Superior temporal gyrus (tissue), 1 donor: ENCODE measurements around the gene IGFLR1.

Experiments used
- DNase-seq: peaks from one replicate; pipeline ENCODE4 v3.0.0-alpha.2; 2016; ENCODE audit errors: extremely low spot score

Gene IGFLR1, protein sequence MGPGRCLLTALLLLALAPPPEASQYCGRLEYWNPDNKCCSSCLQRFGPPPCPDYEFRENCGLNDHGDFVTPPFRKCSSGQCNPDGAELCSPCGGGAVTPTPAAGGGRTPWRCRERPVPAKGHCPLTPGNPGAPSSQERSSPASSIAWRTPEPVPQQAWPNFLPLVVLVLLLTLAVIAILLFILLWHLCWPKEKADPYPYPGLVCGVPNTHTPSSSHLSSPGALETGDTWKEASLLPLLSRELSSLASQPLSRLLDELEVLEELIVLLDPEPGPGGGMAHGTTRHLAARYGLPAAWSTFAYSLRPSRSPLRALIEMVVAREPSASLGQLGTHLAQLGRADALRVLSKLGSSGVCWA

DNA sequence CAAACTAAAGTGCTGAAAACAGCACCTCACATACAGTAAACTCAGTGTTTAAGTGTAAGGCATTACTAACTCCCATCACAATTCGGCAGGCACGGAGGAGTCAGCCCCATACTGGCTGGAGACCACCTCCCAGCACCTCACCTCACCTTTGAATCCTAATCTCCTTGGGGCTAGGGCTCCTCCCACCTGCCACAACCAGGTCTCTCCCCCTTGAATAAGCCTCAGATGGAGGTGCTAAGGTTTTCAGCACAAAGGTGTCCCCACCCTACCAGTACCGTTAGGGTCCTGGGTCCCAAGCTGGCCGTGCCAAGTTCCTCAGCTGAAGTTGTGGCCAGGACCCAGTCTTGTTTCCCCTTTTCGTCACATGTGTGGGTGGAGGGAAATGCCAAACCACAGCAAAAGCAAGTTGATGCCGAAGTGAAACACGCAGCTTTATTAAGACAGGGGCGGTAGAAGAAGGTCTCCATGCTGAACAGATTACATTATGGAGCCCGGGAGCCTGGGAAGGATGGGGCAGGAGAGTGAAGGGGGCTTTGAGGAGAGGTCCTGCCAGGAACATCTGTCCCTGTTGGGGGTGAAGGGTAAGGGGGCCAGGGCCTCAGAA lies at the start of gene IGFLR1:
IGFLR1 (minus strand) TSS at position 332 of the 604 bp plus-strand sequence. CDS start 1,272 bp downstream, outside the sequence.
- DNase-seq = no peak

- no peak for DNase-seq
Observed at GRCh38 chr19:35791814-35792279, 49.6 kb upstream of the IGFLR1 start.

- no peak for DNase-seq
Observed at GRCh38 chr19:35790981-35791813, 48.9 kb upstream of the IGFLR1 start.

- DNase-seq = no peak
Observed at GRCh38 chr19:35789978-35790944, 48.0 kb upstream of the IGFLR1 start.

- no peak for DNase-seq
Observed at GRCh38 chr19:35789195-35789977, 47.1 kb upstream of the IGFLR1 start.

DNA sequence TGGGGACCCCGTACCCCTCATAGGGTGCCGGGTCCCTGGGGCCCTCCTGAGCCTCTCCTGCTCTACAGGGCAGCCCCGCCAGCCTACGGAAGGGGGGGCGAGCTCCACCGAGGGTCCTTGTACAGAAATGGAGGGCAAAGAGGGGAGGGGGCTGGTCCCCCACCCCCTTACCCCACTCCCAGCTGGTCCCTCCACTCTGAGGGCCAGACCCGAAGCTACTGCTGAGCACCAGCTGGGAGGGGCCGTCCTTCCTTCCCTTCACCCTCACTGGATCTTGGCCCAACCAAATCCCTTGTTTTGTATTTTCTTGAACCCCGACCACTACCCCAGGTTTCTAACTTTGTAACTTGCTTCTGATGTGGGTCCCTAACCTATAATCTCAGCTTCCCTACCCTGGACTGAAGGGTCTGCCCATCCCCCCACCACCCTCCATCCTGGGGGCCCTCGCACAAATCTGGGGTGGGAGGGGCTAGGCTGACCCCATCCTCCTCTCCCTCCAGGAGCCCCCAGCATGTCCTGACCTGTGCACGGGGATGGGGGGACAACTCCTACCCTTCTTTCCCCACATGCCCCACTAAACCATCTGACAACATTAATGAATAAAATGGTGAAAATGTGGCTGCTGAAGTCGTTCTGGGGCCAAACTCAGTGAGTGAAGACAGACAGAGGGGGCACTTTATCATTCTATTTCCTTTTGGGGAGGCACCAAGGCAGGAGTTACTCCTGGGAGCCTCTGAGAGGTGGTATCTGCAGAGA lies 46.1 kb upstream of the IGFLR1 start:
- no peak for DNase-seq

GRCh38 chr19:35787227-35787799 lies 45.1 kb upstream of the IGFLR1 start:
- no peak for DNase-seq

- DNase-seq = no peak
Observed at GRCh38 chr19:35786299-35787160, 44.3 kb upstream of the IGFLR1 start.

DNA sequence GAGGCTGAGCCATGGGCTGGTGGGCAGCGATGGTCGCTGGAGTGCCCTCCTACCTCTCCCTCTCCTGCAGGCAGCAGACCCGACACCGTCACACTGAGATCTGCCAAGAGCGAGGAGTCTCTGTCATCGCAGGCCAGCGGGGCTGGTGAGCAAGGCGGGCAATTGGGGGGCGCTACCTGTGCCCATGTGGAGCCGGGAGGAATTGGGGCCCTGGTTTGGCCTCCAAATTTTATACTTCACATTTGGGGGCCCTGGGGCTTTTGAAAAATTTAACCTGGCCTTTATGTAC lies 43.0 kb upstream of the IGFLR1 start:
- DNase-seq = no peak

DNA sequence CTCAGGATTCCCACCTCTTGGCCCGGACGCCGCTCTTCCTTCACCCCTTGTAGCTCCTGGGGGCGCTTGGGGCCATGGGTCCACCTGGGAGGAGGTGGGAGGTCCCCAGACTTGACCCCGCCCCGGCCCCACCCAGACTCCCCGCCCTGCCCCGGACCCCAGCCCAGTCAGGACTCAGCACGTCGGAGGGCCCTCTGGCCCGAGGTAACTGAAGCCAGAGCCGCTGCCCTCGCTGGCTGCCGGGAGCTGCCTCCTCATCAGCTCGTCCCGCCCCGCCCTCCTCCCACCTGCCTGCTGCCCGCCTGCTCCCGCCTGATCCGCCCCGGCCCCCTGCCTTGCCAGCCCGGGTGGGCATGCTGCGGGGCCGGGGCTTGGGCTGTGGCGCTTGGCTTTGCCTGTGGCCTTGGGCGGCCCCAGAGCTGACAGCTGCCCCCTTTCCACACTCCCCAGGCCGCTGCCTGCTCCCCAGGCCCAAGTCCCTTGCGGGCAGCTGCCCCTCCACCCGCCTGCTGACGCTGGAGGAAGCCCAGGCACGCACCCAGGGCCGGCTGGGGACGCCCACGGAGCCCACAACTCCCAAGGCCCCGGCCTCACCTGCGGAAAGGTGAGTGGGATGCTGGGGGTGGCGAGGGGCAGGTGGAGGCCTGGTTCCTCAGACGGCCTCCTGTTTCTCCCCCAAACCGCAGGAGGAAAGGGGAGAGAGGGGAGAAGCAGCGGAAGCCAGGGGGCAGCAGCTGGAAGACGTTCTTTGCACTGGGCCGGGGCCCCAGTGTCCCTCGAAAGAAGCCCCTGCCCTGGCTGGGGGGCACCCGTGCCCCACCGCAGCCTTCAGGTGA lies 42.5 kb upstream of the IGFLR1 start:
- DNase-seq = no peak

DNA sequence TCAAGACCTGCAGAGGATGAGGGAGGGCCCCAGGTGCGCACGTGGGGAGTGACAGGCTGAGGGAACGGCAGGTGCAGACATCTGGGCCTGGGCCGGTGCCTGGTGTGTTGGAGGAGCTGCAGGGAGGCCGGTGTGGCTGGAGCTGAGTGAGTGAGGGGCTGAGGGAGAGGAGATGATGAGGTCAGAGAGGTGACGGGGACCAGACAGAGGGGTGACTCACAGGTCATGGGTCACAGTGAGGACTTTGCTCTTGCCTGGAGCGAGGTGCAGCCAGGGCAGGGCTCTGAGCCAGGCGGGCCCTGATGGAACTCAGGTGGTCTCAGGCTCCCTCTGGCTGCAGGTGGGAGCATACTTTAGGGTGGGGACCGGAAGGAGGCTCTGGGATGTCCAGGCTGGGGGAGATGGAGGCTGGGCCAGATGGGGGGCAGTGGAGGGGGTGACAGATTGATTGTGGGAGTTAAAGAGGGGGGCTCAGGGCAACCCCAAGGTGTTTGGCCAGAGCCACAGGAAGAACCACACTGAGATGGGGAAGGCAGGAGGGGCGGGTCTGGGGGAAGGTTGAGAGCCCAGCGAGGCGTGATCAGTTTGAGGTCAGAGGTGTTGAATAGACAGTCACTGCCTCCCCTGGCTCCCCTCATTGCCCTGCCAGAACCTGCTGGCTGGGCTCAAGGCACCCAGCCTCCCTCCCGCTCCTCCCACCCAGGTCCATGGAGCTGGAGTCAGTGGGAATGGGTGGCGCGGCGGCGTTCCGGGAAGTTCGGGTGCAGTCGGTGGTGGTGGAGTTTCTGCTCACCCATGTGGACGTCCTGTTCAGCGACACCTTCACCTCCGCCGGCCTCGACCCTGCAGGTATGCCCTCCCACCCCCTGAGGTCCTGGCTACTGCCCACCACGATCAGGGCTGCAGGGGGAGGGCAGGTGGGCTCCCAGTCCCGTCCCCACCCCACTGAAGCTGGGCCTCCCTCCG lies 41.5 kb upstream of the IGFLR1 start:
- DNase-seq = no peak

- no peak for DNase-seq
Observed at GRCh38 chr19:35782589-35782988, 40.3 kb upstream of the IGFLR1 start.

GRCh38 chr19:35781650-35782049 lies 39.4 kb upstream of the IGFLR1 start:
- no peak for DNase-seq

DNA sequence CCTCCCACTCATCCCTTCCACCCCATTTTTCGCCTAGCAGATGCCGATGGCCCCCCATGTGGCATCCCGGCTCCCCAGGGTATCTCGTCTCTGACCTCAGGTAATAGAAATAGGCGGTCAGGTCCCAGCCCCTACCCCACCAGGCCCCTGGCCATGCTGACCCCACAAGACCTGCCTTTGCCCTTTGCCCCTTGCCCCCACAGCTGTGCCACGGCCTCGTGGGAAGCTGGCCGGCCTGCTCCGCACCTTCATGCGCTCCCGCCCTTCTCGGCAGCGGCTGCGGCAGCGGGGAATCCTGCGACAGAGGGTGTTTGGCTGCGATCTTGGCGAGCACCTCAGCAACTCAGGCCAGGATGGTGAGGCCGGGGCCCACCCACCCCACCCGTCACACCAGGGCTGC lies 38.5 kb upstream of the IGFLR1 start:
- DNase-seq = no peak

GRCh38 chr19:35780058-35780457 lies 37.8 kb upstream of the IGFLR1 start:
- DNase-seq = no peak

DNA sequence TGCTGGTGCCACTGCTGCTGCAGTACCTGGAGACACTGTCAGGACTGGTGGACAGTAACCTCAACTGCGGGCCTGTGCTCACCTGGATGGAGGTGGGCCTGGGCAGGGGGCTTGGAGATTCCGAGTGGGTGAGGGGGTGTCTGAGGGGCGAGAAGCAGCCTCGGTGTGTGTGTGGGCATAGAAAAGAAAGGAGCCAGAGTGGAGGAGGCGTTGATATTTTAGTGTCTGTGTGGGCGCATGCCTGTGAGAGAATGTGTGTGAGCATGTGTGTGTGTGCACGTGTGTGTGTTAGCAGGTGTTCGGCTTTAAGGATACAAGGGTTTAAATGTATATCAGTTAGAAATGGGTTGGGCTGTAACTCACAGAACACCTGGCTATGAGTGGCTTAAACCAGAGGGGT lies 36.8 kb upstream of the IGFLR1 start:
- DNase-seq = no peak

DNA sequence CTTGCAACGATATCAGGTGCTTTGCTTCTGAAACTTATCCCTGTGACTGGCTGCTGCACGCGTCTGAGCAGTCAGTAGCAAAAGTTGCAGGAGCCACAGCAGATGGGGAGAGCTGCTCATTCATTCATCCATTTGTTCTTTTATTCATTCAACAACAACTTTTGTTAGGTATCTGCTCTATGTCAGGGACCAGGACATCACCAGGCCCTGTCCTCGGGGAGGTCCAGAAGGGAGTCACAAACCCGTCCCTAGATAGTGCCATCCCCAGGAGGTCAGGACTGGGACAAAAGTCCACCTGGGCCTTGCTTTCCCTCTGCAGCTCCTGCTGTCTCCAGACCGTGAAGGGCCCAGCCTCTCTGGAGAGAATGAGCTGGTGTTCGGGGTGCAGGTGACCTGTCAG lies 35.7 kb upstream of the IGFLR1 start:
- DNase-seq = no peak
